Liver (tissue), 3 donors: ENCODE measurements around the gene CYLD.

ENCODE experiments used
- ATF3 ChIP-seq: IDR thresholded peaks from 2 replicates; pipeline ENCODE4 v1.6.1; 2016; ENCODE audit warnings: antibody characterized with exemption
- CTCF ChIP-seq: fragments of 150-350 bp; IDR thresholded peaks from 2 replicates; pipeline ENCODE4 v1.5.1; 2017; ENCODE audit warnings: improper control_type of control experiment, low read depth, low read length; ENCODE audit not compliant: missing input control
- REST ChIP-seq: IDR thresholded peaks from 2 replicates; pipeline ENCODE4 v1.6.1; 2016; ENCODE audit warnings: antibody characterized with exemption, mild to moderate bottlenecking
- donor health status: healthy.
- donor health status: healthy.

DNA sequence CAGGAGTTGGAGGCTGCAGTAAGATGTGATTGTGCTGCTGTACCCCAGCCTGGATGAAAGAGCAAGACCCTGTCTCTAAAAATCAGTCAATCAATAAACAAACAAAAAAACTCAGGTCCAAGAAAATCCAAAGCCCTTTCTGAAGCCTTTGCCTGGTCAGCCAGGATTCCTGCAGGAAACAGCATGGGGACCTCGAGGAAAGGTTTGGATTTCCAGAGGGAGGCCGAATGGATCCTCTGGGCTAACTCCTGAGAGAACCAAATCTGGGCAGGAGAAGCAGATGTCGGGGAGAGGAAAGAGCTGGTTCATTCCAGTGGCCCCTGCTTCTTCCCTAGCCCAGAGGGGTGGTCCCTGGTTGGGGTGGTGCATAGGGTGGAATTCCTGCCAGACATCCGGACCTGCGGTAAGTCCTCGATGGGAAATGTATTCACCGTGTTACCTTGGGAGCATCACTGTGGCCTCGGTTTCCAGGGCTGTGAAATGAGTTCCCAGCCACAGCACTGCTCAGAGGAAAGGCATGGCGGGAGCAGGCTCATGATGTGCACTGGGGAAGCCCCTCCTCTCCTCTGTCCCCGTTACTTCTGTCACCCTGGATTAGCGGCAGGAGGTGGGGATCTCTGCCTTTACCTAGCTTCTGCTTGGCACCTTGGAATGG, 75.1 kb downstream of the CYLD start:
- no peak for TF ChIP-seq CTCF
- no peak for TF ChIP-seq REST
- TF ChIP-seq ATF3: no peak
